ENCODE data around the gene EEF1G. TPM values are rescaled to one million over a fixed set of nuclear protein-coding genes. Genes with fewer than 3 reads are reported as not detected.
"Not testable (repeated sequence)": the region's sequence is repeated elsewhere in the genome, so short reads cannot be mapped to it uniquely, and the experiment has no call there.

Gene EEF1G
- total and polyA plus RNA-seq, 2 donors (not counting 1 experiment from before 2014, with no cell fraction given): 1,582 to 1,867 TPM

DNA sequence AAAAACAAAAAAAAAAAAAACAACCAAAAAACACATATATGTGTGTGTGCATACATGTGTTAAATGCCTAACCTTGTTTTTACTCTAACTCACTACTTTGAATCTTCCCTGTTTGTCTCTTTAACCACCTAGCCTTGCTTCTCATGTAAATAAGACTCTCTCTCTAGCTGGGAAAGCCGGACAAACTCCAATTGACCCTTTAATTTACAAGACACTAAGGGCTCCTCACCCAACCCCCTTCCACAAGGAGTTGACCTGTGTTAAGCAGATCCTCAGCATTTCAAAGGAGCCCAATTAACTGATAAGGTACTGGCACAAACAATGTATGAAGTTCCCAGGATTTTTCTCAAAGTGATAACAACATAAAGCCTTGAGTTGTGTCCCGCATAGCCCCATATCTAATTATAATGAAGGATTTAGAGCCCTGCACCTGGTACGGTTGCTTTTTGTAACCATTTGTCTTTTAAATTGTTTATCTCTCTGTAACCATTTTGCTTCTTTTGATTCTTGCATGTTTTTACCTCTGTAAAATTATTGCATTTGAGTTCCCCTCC lies 11.9 kb downstream of the EEF1G start:
- H4K20me1 ChIP-seq (ENCODE audit: control insufficient read depth, insufficient read depth, low read length, poor library complexity, severe bottlenecking): peaks cover 15% of the 10 kb centered on the region
- POLR2A ChIA-PET: interaction anchor here (1.7 to 2.0 kb wide), 2 partner anchors 10 to 137 kb away, joined by 6 to 7 read pairs; no protein-coding TSS in a partner anchor
- H3K4me3 Mint-ChIP-seq; H3K27me3 Mint-ChIP-seq; H3K9me3 Mint-ChIP-seq (ENCODE audit: insufficient read depth); DNase-seq; H2AFZ ChIP-seq (ENCODE audit: insufficient read depth, low read depth, low read length, poor library complexity, severe bottlenecking); H3K27ac ChIP-seq (ENCODE audit: low read length in 2 of 2); H3K9ac ChIP-seq (ENCODE audit: low read length); intact Hi-C loops (cut with micrococcal nuclease); ATAC-seq (ENCODE audit: low read depth); H3K27me3 ChIP-seq (replicated peaks in 1 of 4; ENCODE audit: control extremely low read depth in 1 of 4, control insufficient read depth in 3 of 4, insufficient read depth in 4 of 4, low read length in 3 of 4); H3K4me3 ChIP-seq (ENCODE audit: control extremely low read depth in 1 of 5, extremely low read depth in 1 of 5, insufficient read depth in 1 of 5, low read depth in 2 of 5, low read length in 4 of 5); H3K4me2 ChIP-seq (replicated peaks; ENCODE audit: low read depth, low read length, poor library complexity, severe bottlenecking); H3K9me3 ChIP-seq (ENCODE audit: control extremely low read depth in 1 of 3, control insufficient read depth in 2 of 3, insufficient read depth in 1 of 3, low read length in 2 of 3): not testable (repeated sequence)
- H3K4me1 Mint-ChIP-seq: peaks cover 29% of the 10 kb centered on the region
- CTCF ChIA-PET: interaction anchor here (0.7 to 13.2 kb wide), 12 partner anchors 10 to 300 kb away, joined by 3 to 376 read pairs (median 6); partner anchors contain the start of genes AHNAK and EEF1G
- peaks cover 17 to 55% of the 10 kb centered on the region in 2 experiments for H3K36me3 ChIP-seq (replicated peaks in 1 of 2; ENCODE audit: control extremely low read depth in 1 of 2, control insufficient read depth in 1 of 2, extremely low read depth in 1 of 2, insufficient read depth in 2 of 2, low read length in 1 of 2)
- peaks cover 10% of the 10 kb centered on the region for H3K79me2 ChIP-seq (ENCODE audit: control insufficient read depth, insufficient read depth, low read length)
- WGBS (ENCODE audit: insufficient coverage): 100% methylated on average over 1 of the region's 3 CpGs
- peaks cover 13 to 29% of the 10 kb centered on the region in 2 donors for H3K4me1 ChIP-seq (ENCODE audit: control insufficient read depth in 2 of 2, insufficient read depth in 2 of 2, low read length in 2 of 2)
- H3K27ac Mint-ChIP-seq: peak overlapping the region; percentile 32

- Histone ChIP-seq H3K36me3 (replicated peaks in 1 of 2; ENCODE audit: control extremely low read depth in 1 of 2, control insufficient read depth in 1 of 2, extremely low read depth in 1 of 2, insufficient read depth in 2 of 2, low read length in 1 of 2) (peaks cover 12 to 44% of the 10 kb centered on the region in 2 experiments), H3K27ac (ENCODE audit: low read length in 2 of 2) (no peak overlapping the region), H3K4me3 (ENCODE audit: control extremely low read depth in 1 of 5, extremely low read depth in 1 of 5, insufficient read depth in 1 of 5, low read depth in 2 of 5, low read length in 4 of 5) (no peak overlapping the region), H3K4me1 (ENCODE audit: control insufficient read depth in 2 of 2, insufficient read depth in 2 of 2, low read length in 2 of 2) (peaks cover 24 to 40% of the 10 kb centered on the region in 2 donors), H2AFZ (ENCODE audit: insufficient read depth, low read depth, low read length, poor library complexity, severe bottlenecking) (no peak overlapping the region), H3K27me3 (replicated peaks in 1 of 4; ENCODE audit: control extremely low read depth in 1 of 4, control insufficient read depth in 3 of 4, insufficient read depth in 4 of 4, low read length in 3 of 4) (no peaks in the 10 kb centered on the region), H4K20me1 (ENCODE audit: control insufficient read depth, insufficient read depth, low read length, poor library complexity, severe bottlenecking) (peaks cover 15% of the 10 kb centered on the region), H3K79me2 (ENCODE audit: control insufficient read depth, insufficient read depth, low read length) (peaks cover 10% of the 10 kb centered on the region), H3K9me3 (ENCODE audit: control extremely low read depth in 1 of 3, control insufficient read depth in 2 of 3, insufficient read depth in 1 of 3, low read length in 2 of 3) (no peaks in the 10 kb centered on the region), H3K9ac (ENCODE audit: low read length) (no peak overlapping the region), H3K4me2 (replicated peaks; ENCODE audit: low read depth, low read length, poor library complexity, severe bottlenecking) (no peak overlapping the region)
- no peaks in the 10 kb centered on the region for H3K27me3 Mint-ChIP-seq
- peak; percentile 82 for DNase-seq
- H3K27ac Mint-ChIP-seq: peak overlapping the region; percentile 77
- 100% methylated on average over 2 of the region's 2 CpGs for WGBS (ENCODE audit: insufficient coverage)
- intact Hi-C loops (cut with micrococcal nuclease): loop anchor here (1.0 kb wide), 4 partner anchors 13 to 136 kb away; partner anchors contain the start of gene EEF1G
- no peak overlapping the region for H3K4me3 Mint-ChIP-seq
- POLR2A ChIA-PET: interaction anchor here (0.9 to 9.3 kb wide), 4 partner anchors 9 to 136 kb away, joined by 6 to 119 read pairs (median 7); partner anchors contain the start of gene AHNAK
- CTCF ChIA-PET: interaction anchor here (0.7 to 13.2 kb wide), 29 partner anchors 9 to 301 kb away, joined by 3 to 376 read pairs (median 4); partner anchors contain the start of genes AHNAK, EEF1G and TUT1
- H3K4me1 Mint-ChIP-seq: peaks cover 38% of the 10 kb centered on the region
- TF ChIP-seq, protein P1, sequence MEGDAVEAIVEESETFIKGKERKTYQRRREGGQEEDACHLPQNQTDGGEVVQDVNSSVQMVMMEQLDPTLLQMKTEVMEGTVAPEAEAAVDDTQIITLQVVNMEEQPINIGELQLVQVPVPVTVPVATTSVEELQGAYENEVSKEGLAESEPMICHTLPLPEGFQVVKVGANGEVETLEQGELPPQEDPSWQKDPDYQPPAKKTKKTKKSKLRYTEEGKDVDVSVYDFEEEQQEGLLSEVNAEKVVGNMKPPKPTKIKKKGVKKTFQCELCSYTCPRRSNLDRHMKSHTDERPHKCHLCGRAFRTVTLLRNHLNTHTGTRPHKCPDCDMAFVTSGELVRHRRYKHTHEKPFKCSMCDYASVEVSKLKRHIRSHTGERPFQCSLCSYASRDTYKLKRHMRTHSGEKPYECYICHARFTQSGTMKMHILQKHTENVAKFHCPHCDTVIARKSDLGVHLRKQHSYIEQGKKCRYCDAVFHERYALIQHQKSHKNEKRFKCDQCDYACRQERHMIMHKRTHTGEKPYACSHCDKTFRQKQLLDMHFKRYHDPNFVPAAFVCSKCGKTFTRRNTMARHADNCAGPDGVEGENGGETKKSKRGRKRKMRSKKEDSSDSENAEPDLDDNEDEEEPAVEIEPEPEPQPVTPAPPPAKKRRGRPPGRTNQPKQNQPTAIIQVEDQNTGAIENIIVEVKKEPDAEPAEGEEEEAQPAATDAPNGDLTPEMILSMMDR (IDR thresholded peaks at IDR 0.05): peak; percentile 77
- no peak for TF ChIP-seq EZH2 (IDR thresholded peaks at IDR 0.05; ENCODE audit: borderline replicate concordance, insufficient read depth, low read depth, low read length, poor library complexity, severe bottlenecking)
- peak; percentile 28 for ATAC-seq (ENCODE audit: low read depth)
- no peaks in the 10 kb centered on the region for H3K9me3 Mint-ChIP-seq (ENCODE audit: insufficient read depth)
Measured at GRCh38 chr11:62560566-62561103, 13.1 kb downstream of the EEF1G start.

GRCh38 chr11:62559626-62560025 lies 14.1 kb downstream of the EEF1G start:
- not testable (repeated sequence) for H3K9me3 ChIP-seq (ENCODE audit: control extremely low read depth in 1 of 3, control insufficient read depth in 2 of 3, insufficient read depth in 1 of 3, low read length in 2 of 3); H3K9ac ChIP-seq (ENCODE audit: low read length); H3K4me3 Mint-ChIP-seq; DNase-seq; H3K9me3 Mint-ChIP-seq (ENCODE audit: insufficient read depth); H3K27me3 Mint-ChIP-seq; H3K4me3 ChIP-seq (ENCODE audit: control extremely low read depth in 1 of 5, extremely low read depth in 1 of 5, insufficient read depth in 1 of 5, low read depth in 2 of 5, low read length in 4 of 5); H3K27me3 ChIP-seq (replicated peaks in 1 of 4; ENCODE audit: control extremely low read depth in 1 of 4, control insufficient read depth in 3 of 4, insufficient read depth in 4 of 4, low read length in 3 of 4); H3K4me2 ChIP-seq (replicated peaks; ENCODE audit: low read depth, low read length, poor library complexity, severe bottlenecking); ATAC-seq (ENCODE audit: low read depth); H2AFZ ChIP-seq (ENCODE audit: insufficient read depth, low read depth, low read length, poor library complexity, severe bottlenecking)
- peaks cover 10% of the 10 kb centered on the region for H3K79me2 ChIP-seq (ENCODE audit: control insufficient read depth, insufficient read depth, low read length)
- 89% methylated on average over 5 of the region's 5 CpGs for WGBS (ENCODE audit: insufficient coverage)
- CTCF ChIA-PET: interaction anchor here (0.9 to 13.2 kb wide), 15 partner anchors 8 to 165 kb away, joined by 3 to 376 read pairs (median 9); partner anchors contain the start of genes AHNAK and EEF1G
- peaks cover 33 to 50% of the 10 kb centered on the region in 2 donors for H3K4me1 ChIP-seq (ENCODE audit: control insufficient read depth in 2 of 2, insufficient read depth in 2 of 2, low read length in 2 of 2)
- peak overlapping the region; percentile 78 for H3K27ac Mint-ChIP-seq
- H3K27ac ChIP-seq (ENCODE audit: low read length in 2 of 2): peak overlapping the region in 1 of 2 donors; percentile 16
- peaks cover 44% of the 10 kb centered on the region for H3K4me1 Mint-ChIP-seq
- intact Hi-C loops (cut with micrococcal nuclease): loop anchor here (1.0 to 5.0 kb wide), 5 partner anchors 14 to 283 kb away; partner anchors contain the start of gene EEF1G
- peaks cover 15% of the 10 kb centered on the region for H4K20me1 ChIP-seq (ENCODE audit: control insufficient read depth, insufficient read depth, low read length, poor library complexity, severe bottlenecking)
- POLR2A ChIA-PET: interaction anchor here (2.0 to 9.3 kb wide), 2 partner anchors 8 to 17 kb away, joined by 7 to 119 read pairs; no protein-coding TSS in a partner anchor
- peaks cover 10 to 36% of the 10 kb centered on the region in 2 experiments for H3K36me3 ChIP-seq (replicated peaks in 1 of 2; ENCODE audit: control extremely low read depth in 1 of 2, control insufficient read depth in 1 of 2, extremely low read depth in 1 of 2, insufficient read depth in 2 of 2, low read length in 1 of 2)

Data from B cell (primary cell).